K562 (cell line): ENCODE data around the gene PHF1. TPM values are rescaled to one million over a fixed set of nuclear protein-coding genes. Genes with fewer than 3 reads are reported as not detected.

Source experiments
- BMI1 ChIP-seq: fragments of 150-350 bp; IDR thresholded peaks from 2 replicates; pipeline ENCODE4 v1.6.1; 2014; ENCODE audit warnings: low read length
- CHD2 ChIP-seq: IDR thresholded peaks from 2 replicates; pipeline ENCODE4 v1.6.1; 2011; ENCODE audit warnings: low read depth, low read length
- ETV6 ChIP-seq, 3 experiments: fragments of 150-350 bp in 1 of 3; sonication (generic) in 1 of 3; formaldehyde crosslinking in 1 of 3; IDR thresholded peaks; 2 replicates each; pipeline versions ENCODE4 v1.6.1 to v1.8.0; 2014 to 2022; ENCODE audit warnings: borderline replicate concordance in 2 of 3, low read depth in 2 of 3, antibody characterized with exemption in 1 of 3, low read length in 1 of 3, mild to moderate bottlenecking in 1 of 3, missing genetic modification reagents in 1 of 3
- HDAC8 ChIP-seq: fragments of 450-650 bp; IDR thresholded peaks from 2 replicates; pipeline ENCODE4 v1.6.1; 2016; ENCODE audit warnings: mild to moderate bottlenecking, missing genetic modification characterization, moderate library complexity, missing compliant biosample characterization
- HDGF ChIP-seq: fragments of 450-650 bp; IDR thresholded peaks from 2 replicates; pipeline ENCODE4 v1.6.1; 2016
- PHF20 ChIP-seq: fragments of 450-650 bp; IDR thresholded peaks from 2 replicates; pipeline ENCODE4 v1.6.1; 2018; ENCODE audit not compliant: partially characterized antibody
- RAD21 ChIP-seq, 2 experiments: fragments of 250-450 bp in 1 of 2; fragments of 450-650 bp in 1 of 2; sonication (Bioruptor Pico) in 1 of 2; formaldehyde crosslinking in 1 of 2; IDR thresholded peaks in 1 of 2; conservative IDR thresholded peaks in 1 of 2; 2 replicates each; pipeline versions ENCODE4 v1.4.0 to v1.8.0; 2020 to 2022; ENCODE audit warnings: mild to moderate bottlenecking in 2 of 2, moderate library complexity in 1 of 2
- SMAD1 ChIP-seq: fragments of 150-350 bp; IDR thresholded peaks from 2 replicates; pipeline ENCODE4 v1.6.1; 2014; ENCODE audit warnings: low read length, low read depth; ENCODE audit not compliant: partially characterized antibody
- TCFL5 ChIP-seq: fragments of 250-450 bp; sonication (Bioruptor Pico); conservative IDR thresholded peaks from 2 replicates; pipeline ENCODE4 v1.6.1; 2021; ENCODE audit warnings: mild to moderate bottlenecking, moderate library complexity, matching md5 sums
- ZNF224 ChIP-seq: sonication (generic); formaldehyde crosslinking; IDR thresholded peaks from 2 replicates; pipeline ENCODE4 v1.8.0; 2022; ENCODE audit warnings: mild to moderate bottlenecking, missing genetic modification reagents
- ZNF384 ChIP-seq: IDR thresholded peaks from 2 replicates; pipeline ENCODE4 v1.6.1; 2012; ENCODE audit warnings: low read depth, low read length, improper control_type of control experiment
- ZNF561 ChIP-seq: fragments of 450-650 bp; formaldehyde crosslinking; conservative IDR thresholded peaks from 2 replicates; pipeline ENCODE4 v1.4.0; 2020; ENCODE audit warnings: mild to moderate bottlenecking, moderate library complexity
- polyA plus RNA-seq, 8 experiments: library from polyadenylated mRNA; depleted of rRNA in 4 of 8; stranded (reverse) in 5 of 8; unstranded in 3 of 8; fragments of >200 nt; fragmentation: Nextera tagmentation in 2 of 8; fragmentation: Illumina TruSeq in 1 of 8; extraction: Ambion mirVana in 2 of 8; extraction: Trizol in 1 of 8; gene quantifications; 2 replicates each; pipeline versions ENCODE4 v1.2.1 to v1.2.3, GENCODE V29; 2011 to 2014; ENCODE audit warnings: inconsistent platforms in 1 of 8, missing spikeins in 1 of 8
- total RNA-seq, 7 experiments: library from RNA; depleted of rRNA in 6 of 7; stranded (reverse); fragments of >200 nt in 6 of 7; fragmentation: Illumina TruSeq in 2 of 7; extraction: Trizol in 2 of 7; gene quantifications; 2 replicates each; pipeline versions ENCODE4 v1.2.1 to v1.2.3, GENCODE V29; 2011 to 2021; ENCODE audit warnings: low replicate concordance in 1 of 7
- TF ChIP-seq, protein P1 (sequence below): fragments of 250-450 bp; sonication (Bioruptor Pico); IDR thresholded peaks from 2 replicates; pipeline ENCODE4 v1.4.0; 2020
- TF ChIP-seq, protein P2 (sequence below): sonication (generic); formaldehyde crosslinking; IDR thresholded peaks from 2 replicates; pipeline ENCODE4 v1.8.1; 2023; ENCODE audit warnings: mild to moderate bottlenecking, missing genetic modification reagents
- TF ChIP-seq, protein P3 (sequence below): fragments of 450-650 bp; formaldehyde crosslinking; IDR thresholded peaks from 2 replicates; pipeline ENCODE4 v1.4.0; 2022; ENCODE audit warnings: missing genetic modification characterization
- TF ChIP-seq, protein P4 (sequence below): IDR thresholded peaks from 2 replicates; pipeline ENCODE4 v1.6.1; 2011; ENCODE audit not compliant: insufficient read length; ENCODE audit errors: extremely low read depth

PHF1 gene
- total and polyA plus RNA-seq, 9 of the 15 experiments (the other 6 are each of a cell fraction or from before 2014, with no cell fraction given) = 3.7 to 64.2 (median 33.7) TPM

DNA sequence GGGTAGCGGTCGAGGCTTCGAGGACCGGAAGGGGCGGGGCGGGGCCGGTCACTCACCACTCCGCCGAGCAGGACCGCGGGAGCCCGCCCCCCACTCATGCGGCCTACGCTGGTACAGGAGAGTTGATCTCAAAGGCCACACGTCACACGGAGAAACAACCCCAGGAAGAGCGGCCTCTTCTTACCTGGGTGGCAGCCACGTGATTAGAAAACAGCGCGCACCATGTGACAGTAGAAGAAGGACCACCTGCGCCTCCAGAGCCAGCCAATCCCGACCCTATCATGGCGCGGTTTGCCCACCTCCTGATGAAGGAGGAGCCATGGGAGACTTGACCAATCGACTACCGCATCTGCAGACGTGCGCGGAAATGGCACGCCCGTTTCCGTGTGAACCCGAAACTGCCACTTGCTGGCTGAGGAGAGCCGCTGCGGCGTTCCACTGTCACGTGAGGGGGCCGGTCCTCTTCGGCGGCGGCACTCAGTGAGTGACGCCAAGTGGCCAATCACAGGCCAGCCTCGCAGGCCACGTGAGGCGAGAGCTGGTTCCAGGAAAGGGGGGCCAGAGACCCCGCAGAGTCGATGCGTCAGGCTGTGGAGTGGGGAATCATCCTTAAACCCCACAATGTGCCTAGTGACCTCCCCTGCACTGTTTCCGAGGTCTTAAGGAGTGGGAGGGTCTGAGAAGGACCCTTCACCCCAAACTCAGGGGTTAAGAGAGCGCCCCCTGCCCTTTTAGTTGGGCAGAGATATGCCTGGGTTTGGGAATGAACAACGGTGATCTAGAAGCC is 7.3 kb downstream of the PHF1 start, which contains the start of gene CUTA (continued):
- no peak for TF ChIP-seq HDGF
- TF ChIP-seq PHF20 = peak; percentile 76
- TF ChIP-seq, protein P1, sequence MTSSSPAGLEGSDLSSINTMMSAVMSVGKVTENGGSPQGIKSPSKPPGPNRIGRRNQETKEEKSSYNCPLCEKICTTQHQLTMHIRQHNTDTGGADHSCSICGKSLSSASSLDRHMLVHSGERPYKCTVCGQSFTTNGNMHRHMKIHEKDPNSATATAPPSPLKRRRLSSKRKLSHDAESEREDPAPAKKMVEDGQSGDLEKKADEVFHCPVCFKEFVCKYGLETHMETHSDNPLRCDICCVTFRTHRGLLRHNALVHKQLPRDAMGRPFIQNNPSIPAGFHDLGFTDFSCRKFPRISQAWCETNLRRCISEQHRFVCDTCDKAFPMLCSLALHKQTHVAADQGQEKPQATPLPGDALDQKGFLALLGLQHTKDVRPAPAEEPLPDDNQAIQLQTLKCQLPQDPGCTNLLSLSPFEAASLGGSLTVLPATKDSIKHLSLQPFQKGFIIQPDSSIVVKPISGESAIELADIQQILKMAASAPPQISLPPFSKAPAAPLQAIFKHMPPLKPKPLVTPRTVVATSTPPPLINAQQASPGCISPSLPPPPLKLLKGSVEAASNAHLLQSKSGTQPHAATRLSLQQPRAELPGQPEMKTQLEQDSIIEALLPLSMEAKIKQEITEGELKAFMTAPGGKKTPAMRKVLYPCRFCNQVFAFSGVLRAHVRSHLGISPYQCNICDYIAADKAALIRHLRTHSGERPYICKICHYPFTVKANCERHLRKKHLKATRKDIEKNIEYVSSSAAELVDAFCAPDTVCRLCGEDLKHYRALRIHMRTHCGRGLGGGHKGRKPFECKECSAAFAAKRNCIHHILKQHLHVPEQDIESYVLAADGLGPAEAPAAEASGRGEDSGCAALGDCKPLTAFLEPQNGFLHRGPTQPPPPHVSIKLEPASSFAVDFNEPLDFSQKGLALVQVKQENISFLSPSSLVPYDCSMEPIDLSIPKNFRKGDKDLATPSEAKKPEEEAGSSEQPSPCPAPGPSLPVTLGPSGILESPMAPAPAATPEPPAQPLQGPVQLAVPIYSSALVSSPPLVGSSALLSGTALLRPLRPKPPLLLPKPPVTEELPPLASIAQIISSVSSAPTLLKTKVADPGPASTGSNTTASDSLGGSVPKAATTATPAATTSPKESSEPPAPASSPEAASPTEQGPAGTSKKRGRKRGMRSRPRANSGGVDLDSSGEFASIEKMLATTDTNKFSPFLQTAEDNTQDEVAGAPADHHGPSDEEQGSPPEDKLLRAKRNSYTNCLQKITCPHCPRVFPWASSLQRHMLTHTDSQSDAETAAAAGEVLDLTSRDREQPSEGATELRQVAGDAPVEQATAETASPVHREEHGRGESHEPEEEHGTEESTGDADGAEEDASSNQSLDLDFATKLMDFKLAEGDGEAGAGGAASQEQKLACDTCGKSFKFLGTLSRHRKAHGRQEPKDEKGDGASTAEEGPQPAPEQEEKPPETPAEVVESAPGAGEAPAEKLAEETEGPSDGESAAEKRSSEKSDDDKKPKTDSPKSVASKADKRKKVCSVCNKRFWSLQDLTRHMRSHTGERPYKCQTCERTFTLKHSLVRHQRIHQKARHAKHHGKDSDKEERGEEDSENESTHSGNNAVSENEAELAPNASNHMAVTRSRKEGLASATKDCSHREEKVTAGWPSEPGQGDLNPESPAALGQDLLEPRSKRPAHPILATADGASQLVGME = 0 out of 2 replicates have a peak, but pooled peaks have one; percentile 68
- TF ChIP-seq TCFL5 (CRISPR knock-in tag) = 0 out of 2 replicates have a peak, but pooled peaks have one; percentile 54
- TF ChIP-seq HDAC8 (tag) = no peak
- TF ChIP-seq ZNF384 = 0 out of 2 replicates have a peak, but pooled peaks have one; percentile 4
- peak in 1 of 2 experiments; percentile 59; a peak in 1 of 4 replicates for TF ChIP-seq ETV6 (IDR thresholded peaks at IDR 0.05; ENCODE audit: borderline replicate concordance in 1 of 2, low read depth in 2 of 2, low read length in 1 of 2)
- no peak for TF ChIP-seq ETV6 (CRISPR knock-in tag; IDR thresholded peaks at IDR 0.05; ENCODE audit: borderline replicate concordance)
- 0 out of 4 replicates have a peak, but pooled peaks of 1 of the 2 experiments have one; percentile 12 for TF ChIP-seq RAD21 (CRISPR knock-in tag; conservative IDR thresholded peaks at IDR 0.05 in 1 of 2, IDR thresholded peaks at IDR 0.05 in 1 of 2)
- TF ChIP-seq ZNF561 = no peak
- peak; percentile 12; the same call in 1 of the 2 replicates for TF ChIP-seq CHD2
- no peak for TF ChIP-seq ZNF224 (CRISPR knock-in tag)
- TF ChIP-seq, protein P2, sequence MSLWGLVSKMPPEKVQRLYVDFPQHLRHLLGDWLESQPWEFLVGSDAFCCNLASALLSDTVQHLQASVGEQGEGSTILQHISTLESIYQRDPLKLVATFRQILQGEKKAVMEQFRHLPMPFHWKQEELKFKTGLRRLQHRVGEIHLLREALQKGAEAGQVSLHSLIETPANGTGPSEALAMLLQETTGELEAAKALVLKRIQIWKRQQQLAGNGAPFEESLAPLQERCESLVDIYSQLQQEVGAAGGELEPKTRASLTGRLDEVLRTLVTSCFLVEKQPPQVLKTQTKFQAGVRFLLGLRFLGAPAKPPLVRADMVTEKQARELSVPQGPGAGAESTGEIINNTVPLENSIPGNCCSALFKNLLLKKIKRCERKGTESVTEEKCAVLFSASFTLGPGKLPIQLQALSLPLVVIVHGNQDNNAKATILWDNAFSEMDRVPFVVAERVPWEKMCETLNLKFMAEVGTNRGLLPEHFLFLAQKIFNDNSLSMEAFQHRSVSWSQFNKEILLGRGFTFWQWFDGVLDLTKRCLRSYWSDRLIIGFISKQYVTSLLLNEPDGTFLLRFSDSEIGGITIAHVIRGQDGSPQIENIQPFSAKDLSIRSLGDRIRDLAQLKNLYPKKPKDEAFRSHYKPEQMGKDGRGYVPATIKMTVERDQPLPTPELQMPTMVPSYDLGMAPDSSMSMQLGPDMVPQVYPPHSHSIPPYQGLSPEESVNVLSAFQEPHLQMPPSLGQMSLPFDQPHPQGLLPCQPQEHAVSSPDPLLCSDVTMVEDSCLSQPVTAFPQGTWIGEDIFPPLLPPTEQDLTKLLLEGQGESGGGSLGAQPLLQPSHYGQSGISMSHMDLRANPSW (CRISPR knock-in tag) = peak; percentile 70
- TF ChIP-seq SMAD1 = peak; percentile 22
- TF ChIP-seq, protein P3, sequence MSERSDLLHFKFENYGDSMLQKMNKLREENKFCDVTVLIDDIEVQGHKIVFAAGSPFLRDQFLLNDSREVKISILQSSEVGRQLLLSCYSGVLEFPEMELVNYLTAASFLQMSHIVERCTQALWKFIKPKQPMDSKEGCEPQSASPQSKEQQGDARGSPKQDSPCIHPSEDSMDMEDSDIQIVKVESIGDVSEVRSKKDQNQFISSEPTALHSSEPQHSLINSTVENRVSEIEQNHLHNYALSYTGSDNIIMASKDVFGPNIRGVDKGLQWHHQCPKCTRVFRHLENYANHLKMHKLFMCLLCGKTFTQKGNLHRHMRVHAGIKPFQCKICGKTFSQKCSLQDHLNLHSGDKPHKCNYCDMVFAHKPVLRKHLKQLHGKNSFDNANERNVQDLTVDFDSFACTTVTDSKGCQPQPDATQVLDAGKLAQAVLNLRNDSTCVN (CRISPR knock-in tag) = no peak; the same call in 1 of the 2 replicates
- TF ChIP-seq, protein P4, sequence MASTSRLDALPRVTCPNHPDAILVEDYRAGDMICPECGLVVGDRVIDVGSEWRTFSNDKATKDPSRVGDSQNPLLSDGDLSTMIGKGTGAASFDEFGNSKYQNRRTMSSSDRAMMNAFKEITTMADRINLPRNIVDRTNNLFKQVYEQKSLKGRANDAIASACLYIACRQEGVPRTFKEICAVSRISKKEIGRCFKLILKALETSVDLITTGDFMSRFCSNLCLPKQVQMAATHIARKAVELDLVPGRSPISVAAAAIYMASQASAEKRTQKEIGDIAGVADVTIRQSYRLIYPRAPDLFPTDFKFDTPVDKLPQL = no peak
- TF ChIP-seq BMI1 = no peak
